Suprapubic skin (tissue), 4 donors: ENCODE measurements around the gene EPYC. TPM values are rescaled to one million over a fixed set of nuclear protein-coding genes. Genes with fewer than 3 reads are reported as not detected.

Source experiments
- DNase-seq, 2 donors: peaks; one replicate each; pipeline ENCODE4 v3.0.0-alpha.2; 2019; ENCODE audit warnings: low spot score in 2 of 2
- H3K27ac ChIP-seq: fragments of 200-600 bp; sonication (generic); one replicate; pipeline ENCODE4 v1.5.1; 2019
- H3K27me3 ChIP-seq: fragments of 200-600 bp; sonication (generic); one replicate; pipeline ENCODE4 v1.5.1; 2019
- H3K36me3 ChIP-seq: fragments of 200-600 bp; sonication (generic); one replicate; pipeline ENCODE4 v1.5.1; 2019
- H3K4me1 ChIP-seq: fragments of 200-600 bp; sonication (generic); one replicate; pipeline ENCODE4 v1.5.1; 2019
- H3K4me3 ChIP-seq: fragments of 200-600 bp; sonication (generic); one replicate; pipeline ENCODE4 v1.5.1; 2019; ENCODE audit warnings: mild to moderate bottlenecking
- H3K9me3 ChIP-seq: fragments of 200-600 bp; sonication (generic); one replicate; pipeline ENCODE4 v1.5.1; 2019
- CTCF ChIP-seq, 2 donors: fragments of 200-600 bp in 1 of 2; fragments of 450-650 bp in 1 of 2; sonication (generic) in 1 of 2; IDR thresholded peaks; one replicate each; pipeline ENCODE4 v1.5.1; 2016 to 2019; ENCODE audit warnings: antibody characterized with exemption in 2 of 2, mild to moderate bottlenecking in 1 of 2, moderate library complexity in 1 of 2
- EP300 ChIP-seq: sonication (generic); formaldehyde crosslinking; IDR thresholded peaks from one replicate; pipeline ENCODE4 v1.6.1; 2017; ENCODE audit warnings: antibody characterized with exemption
- POLR2A ChIP-seq, 2 donors: fragments of 450-650 bp; IDR thresholded peaks; one replicate each; pipeline ENCODE4 v1.6.1; 2017; ENCODE audit warnings: antibody characterized with exemption in 2 of 2, mild to moderate bottlenecking in 2 of 2, moderate library complexity in 2 of 2
- POLR2AphosphoS5 ChIP-seq, 3 donors: sonication (generic); formaldehyde crosslinking; IDR thresholded peaks; one replicate each; pipeline ENCODE4 v1.6.1; 2017; ENCODE audit warnings: antibody characterized with exemption in 3 of 3
- WGBS: methylation state at CpG from one replicate; pipeline ENCODE4 v1.1.5; 2018; 5-methylcytosine and 5-hydroxymethylcytosine counted together
- total RNA-seq, 4 donors: library from RNA; depleted of rRNA; stranded (reverse); fragments of >200 nt; gene quantifications; one replicate each; pipeline ENCODE4 v1.1.0, GENCODE V29; 2016

EPYC gene
- total RNA-seq, 4 donors from 2014 or later, result not detected

- WGBS, result 35% methylated on average over 3 of the region's 3 CpGs
- no peak for DNase-seq
Measured at GRCh38 chr12:90940872-90941499, 63.8 kb downstream of the EPYC start.

GRCh38 chr12:90939382-90939781 is 65.4 kb downstream of the EPYC start:
- WGBS, result 80% methylated on average over 1 of the region's 1 CpG

More at GRCh38 chr12:90940872-90941499, 63.8 kb downstream of the EPYC start:
- Histone ChIP-seq H3K4me3 (no peak overlapping the region), H3K27me3 (no peaks in the 10 kb centered on the region), H3K9me3 (no peaks in the 10 kb centered on the region), H3K27ac (no peak overlapping the region), H3K4me1 (peaks cover 6% of the 10 kb centered on the region), H3K36me3 (no peaks in the 10 kb centered on the region)
- peak; percentile 23 to 43 for TF ChIP-seq CTCF (IDR thresholded peaks at IDR 0.05)
- no peak for TF ChIP-seq POLR2AphosphoS5 (IDR thresholded peaks at IDR 0.05)

GRCh38 chr12:90938451-90938850 is 66.3 kb downstream of the EPYC start:
- Histone ChIP-seq H3K27me3 (no peaks in the 10 kb centered on the region), H3K4me1 (peaks cover 6% of the 10 kb centered on the region), H3K36me3 (no peaks in the 10 kb centered on the region), H3K27ac (no peak overlapping the region), H3K9me3 (no peaks in the 10 kb centered on the region), H3K4me3 (no peak overlapping the region)
- no peak for DNase-seq
- TF ChIP-seq EP300, result no peak
- no peak for TF ChIP-seq POLR2AphosphoS5 (IDR thresholded peaks at IDR 0.05)
- no peak for TF ChIP-seq CTCF (IDR thresholded peaks at IDR 0.05)
- no peak for TF ChIP-seq POLR2A (IDR thresholded peaks at IDR 0.05)
- WGBS, result 61% methylated on average over 6 of the region's 6 CpGs

More at GRCh38 chr12:90939382-90939781, 65.4 kb downstream of the EPYC start:
- H3K4me1 ChIP-seq, result peaks cover 6% of the 10 kb centered on the region
- H3K27ac ChIP-seq, result no peak overlapping the region
- no peak for DNase-seq
- no peaks in the 10 kb centered on the region for H3K36me3 ChIP-seq
- no peak overlapping the region for H3K4me3 ChIP-seq
- no peaks in the 10 kb centered on the region for H3K27me3 ChIP-seq
- no peaks in the 10 kb centered on the region for H3K9me3 ChIP-seq
- TF ChIP-seq CTCF (IDR thresholded peaks at IDR 0.05) (no peak), EP300 (no peak), POLR2AphosphoS5 (IDR thresholded peaks at IDR 0.05) (no peak), POLR2A (IDR thresholded peaks at IDR 0.05) (no peak)

GRCh38 chr12:90937651-90938050 is 67.1 kb downstream of the EPYC start:
- Histone ChIP-seq H3K9me3 (no peaks in the 10 kb centered on the region), H3K4me1 (peaks cover 6% of the 10 kb centered on the region), H3K27ac (no peak overlapping the region), H3K4me3 (no peak overlapping the region), H3K36me3 (no peaks in the 10 kb centered on the region), H3K27me3 (no peaks in the 10 kb centered on the region)
- 65% methylated on average over 2 of the region's 2 CpGs for WGBS
- DNase-seq, result no peak
- no peak for TF ChIP-seq POLR2AphosphoS5 (IDR thresholded peaks at IDR 0.05)
- no peak for TF ChIP-seq EP300
- TF ChIP-seq CTCF (IDR thresholded peaks at IDR 0.05), result no peak
- TF ChIP-seq POLR2A (IDR thresholded peaks at IDR 0.05), result no peak

- Histone ChIP-seq H3K4me3 (no peak overlapping the region), H3K9me3 (no peaks in the 10 kb centered on the region), H3K36me3 (no peaks in the 10 kb centered on the region), H3K4me1 (peaks cover 6% of the 10 kb centered on the region), H3K27ac (no peak overlapping the region), H3K27me3 (no peaks in the 10 kb centered on the region)
- no peak for DNase-seq
- WGBS, result 97% methylated on average over 5 of the region's 5 CpGs
- TF ChIP-seq POLR2AphosphoS5 (IDR thresholded peaks at IDR 0.05), result no peak
Measured at GRCh38 chr12:90936230-90937005, 68.4 kb downstream of the EPYC start.
